PFSK-1 (cell line): ENCODE measurements around the gene KRTAP10-5.

Source experiments
- REST ChIP-seq, 2 experiments: IDR thresholded peaks; 2 replicates each; pipeline versions ENCODE4 v1.6.1 to v1.8.0; 2011 to 2012; ENCODE audit warnings: low read depth in 2 of 2, low read length in 2 of 2, control low read depth in 1 of 2, inconsistent platforms in 1 of 2, mild to moderate bottlenecking in 1 of 2, moderate library complexity in 1 of 2; ENCODE audit not compliant: insufficient read depth in 1 of 2
- SIN3A ChIP-seq: IDR thresholded peaks from 2 replicates; pipeline ENCODE4 v1.6.1; 2012; ENCODE audit warnings: mild to moderate bottlenecking, low read length, moderate library complexity, borderline replicate concordance; ENCODE audit not compliant: insufficient read depth
- TAF1 ChIP-seq: IDR thresholded peaks from 2 replicates; pipeline ENCODE4 v1.6.1; 2012; ENCODE audit warnings: low read length, control low read depth, borderline replicate concordance; ENCODE audit not compliant: insufficient read depth

- TF ChIP-seq TAF1 (no peak), REST (IDR thresholded peaks at IDR 0.05; ENCODE audit: insufficient read depth in 1 of 2, low read depth in 2 of 2, low read length in 2 of 2) (no peak), SIN3A (no peak)
These were observed 22.1 kb upstream of the KRTAP10-5 start for GRCh38 chr21:44602463-44602850.
